Body of pancreas (tissue), 4 donors: ENCODE results near the gene EFCAB9. TPM values are rescaled to one million over a fixed set of nuclear protein-coding genes. Genes with fewer than 3 reads are reported as not detected.

Experiments used
- ATAC-seq: fragments of 150-250 bp; one replicate; pipeline ENCODE4 v1.9.1; 2016
- DNase-seq, 4 donors: peaks; one replicate each; pipeline ENCODE4 v3.0.0-alpha.2; 2019
- H3K27ac ChIP-seq, 4 donors: fragments of 200-600 bp; sonication (generic); 1 replicate in 3 of 4; 2 replicates in 1 of 4; pipeline versions ENCODE4 v1.5.1 to v1.6.1; 2016 to 2019; ENCODE audit warnings: mild to moderate bottlenecking in 1 of 4, mixed read lengths in 1 of 4, moderate library complexity in 1 of 4
- H3K27me3 ChIP-seq, 2 donors: fragments of 200-600 bp; sonication (generic); one replicate each; pipeline ENCODE4 v1.6.0; 2016; ENCODE audit warnings: mild to moderate bottlenecking in 1 of 2
- H3K36me3 ChIP-seq, 2 donors: fragments of 200-600 bp; sonication (generic); replicated peaks in 1 of 2; 2 replicates each; pipeline ENCODE4 v1.5.1; 2016; ENCODE audit warnings: low read depth in 2 of 2; ENCODE audit not compliant: insufficient read depth in 1 of 2
- H3K4me1 ChIP-seq: fragments of 200-600 bp; sonication (generic); one replicate; pipeline ENCODE4 v1.6.0; 2016
- H3K4me3 ChIP-seq, 2 donors: fragments of 200-600 bp; sonication (generic); 1 replicate in 1 of 2; 2 replicates in 1 of 2; pipeline ENCODE4 v1.5.1; 2016 to 2019
- H3K9me3 ChIP-seq, 3 donors: fragments of 200-600 bp; sonication (generic); 1 replicate in 2 of 3; 2 replicates in 1 of 3; pipeline ENCODE4 v1.5.1; 2016
- POLR2A ChIP-seq, 3 donors: fragments of 450-650 bp; IDR thresholded peaks; one replicate each; pipeline ENCODE4 v1.6.1; 2016; ENCODE audit warnings: antibody characterized with exemption in 3 of 3, mild to moderate bottlenecking in 2 of 3
- WGBS, 2 donors: methylation state at CpG; one replicate each; pipeline ENCODE4 v1.1.5; 2017; 5-methylcytosine and 5-hydroxymethylcytosine counted together
- intact Hi-C: fragments of 100-400 bp; cut with DNase I; formaldehyde crosslinking; loops from one replicate; pipeline ENCODE4 v1.15.1; 2023
- total RNA-seq, 2 donors: library from RNA; depleted of rRNA; stranded (reverse); fragments of >200 nt; gene quantifications; one replicate each; pipeline ENCODE4 v1.1.0, GENCODE V29; 2016
- TF ChIP-seq, protein P1 (sequence below), 7 experiments: fragments of 450-650 bp in 4 of 7; fragments of 200-600 bp in 3 of 7; sonication (generic) in 3 of 7; IDR thresholded peaks; one replicate each; pipeline ENCODE4 v1.5.1; 2016 to 2019; ENCODE audit warnings: antibody characterized with exemption in 7 of 7

The EFCAB9 gene
- total RNA-seq, 2 donors from 2014 or later: not detected

DNA sequence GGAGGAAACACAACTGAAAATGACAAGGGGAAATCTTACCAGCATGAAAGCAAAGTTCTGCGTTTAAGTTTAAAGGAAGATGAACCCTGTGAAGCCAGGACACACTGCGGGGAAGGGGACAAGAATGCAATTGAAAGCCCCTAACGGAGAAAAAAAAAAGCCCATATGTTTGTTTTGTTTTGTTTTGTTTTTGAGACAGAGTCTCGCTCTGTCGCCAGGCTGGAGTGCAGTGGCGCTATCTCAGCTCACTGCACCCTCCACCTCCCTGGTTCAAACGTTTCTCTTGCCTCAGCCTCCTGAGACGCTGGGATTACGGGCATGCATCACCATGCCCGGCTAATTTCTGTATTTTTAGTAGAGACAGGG is 8.9 kb upstream of the EFCAB9 start:
- H3K9me3 ChIP-seq: no peaks in the 10 kb centered on the region
- intact Hi-C loops: no loop called here
- DNase-seq (no peak), ATAC-seq (no peak)
- no peaks in the 10 kb centered on the region for H3K36me3 ChIP-seq
- no peak overlapping the region for H3K4me3 ChIP-seq
- H3K4me1 ChIP-seq: peaks cover 15% of the 10 kb centered on the region
- peak overlapping the region in 1 of 4 donors; percentile 90 for H3K27ac ChIP-seq
- TF ChIP-seq POLR2A (IDR thresholded peaks at IDR 0.05): no peak
- TF ChIP-seq, protein P1, sequence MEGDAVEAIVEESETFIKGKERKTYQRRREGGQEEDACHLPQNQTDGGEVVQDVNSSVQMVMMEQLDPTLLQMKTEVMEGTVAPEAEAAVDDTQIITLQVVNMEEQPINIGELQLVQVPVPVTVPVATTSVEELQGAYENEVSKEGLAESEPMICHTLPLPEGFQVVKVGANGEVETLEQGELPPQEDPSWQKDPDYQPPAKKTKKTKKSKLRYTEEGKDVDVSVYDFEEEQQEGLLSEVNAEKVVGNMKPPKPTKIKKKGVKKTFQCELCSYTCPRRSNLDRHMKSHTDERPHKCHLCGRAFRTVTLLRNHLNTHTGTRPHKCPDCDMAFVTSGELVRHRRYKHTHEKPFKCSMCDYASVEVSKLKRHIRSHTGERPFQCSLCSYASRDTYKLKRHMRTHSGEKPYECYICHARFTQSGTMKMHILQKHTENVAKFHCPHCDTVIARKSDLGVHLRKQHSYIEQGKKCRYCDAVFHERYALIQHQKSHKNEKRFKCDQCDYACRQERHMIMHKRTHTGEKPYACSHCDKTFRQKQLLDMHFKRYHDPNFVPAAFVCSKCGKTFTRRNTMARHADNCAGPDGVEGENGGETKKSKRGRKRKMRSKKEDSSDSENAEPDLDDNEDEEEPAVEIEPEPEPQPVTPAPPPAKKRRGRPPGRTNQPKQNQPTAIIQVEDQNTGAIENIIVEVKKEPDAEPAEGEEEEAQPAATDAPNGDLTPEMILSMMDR (IDR thresholded peaks at IDR 0.05): no peak
- no peaks in the 10 kb centered on the region for H3K27me3 ChIP-seq
- WGBS, 2 donors: 69 to 77% methylated on average over 10 of the region's 10 CpGs

DNA sequence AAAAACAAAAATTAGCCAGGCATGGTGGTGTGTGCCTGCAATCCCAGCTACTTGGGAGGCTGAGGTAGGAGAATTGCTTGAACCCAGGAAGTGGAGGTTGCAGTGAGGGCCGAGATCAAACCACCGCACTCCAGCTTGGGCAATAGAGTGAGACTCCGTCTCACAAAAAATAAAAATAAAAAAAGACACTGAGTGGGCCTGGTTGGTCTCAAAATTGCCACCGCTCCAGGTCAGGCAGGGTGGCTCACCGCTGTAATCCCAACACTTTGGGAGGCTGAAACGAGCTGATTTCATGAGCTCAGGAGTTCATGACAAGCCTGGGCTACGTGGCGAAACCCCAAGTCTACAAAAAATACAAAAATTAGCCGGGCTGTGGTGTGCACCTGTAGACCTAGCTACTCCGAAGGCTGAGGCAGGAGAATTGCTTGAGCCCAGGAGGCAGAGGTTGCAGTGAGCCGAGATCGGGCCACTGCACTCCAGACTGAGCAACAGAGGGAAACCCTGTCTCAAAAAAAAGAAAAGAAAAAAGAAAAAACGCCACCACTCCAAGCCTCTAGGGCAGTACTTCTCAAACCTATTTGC is 7.8 kb upstream of the EFCAB9 start:
- DNase-seq (no peak), ATAC-seq (no peak)
- peaks cover 15% of the 10 kb centered on the region for H3K4me1 ChIP-seq
- WGBS, 2 donors: 86 to 89% methylated on average over 13 of the region's 13 CpGs
- no peaks in the 10 kb centered on the region for H3K27me3 ChIP-seq
- no peaks in the 10 kb centered on the region for H3K36me3 ChIP-seq
- no peak for TF ChIP-seq POLR2A (IDR thresholded peaks at IDR 0.05)
- TF ChIP-seq, protein P1 (IDR thresholded peaks at IDR 0.05): no peak
- no peaks in the 10 kb centered on the region for H3K9me3 ChIP-seq
- intact Hi-C loops: loop anchor here (2.0 kb wide), 1 partner anchor 79 kb away; no protein-coding TSS in a partner anchor
- H3K4me3 ChIP-seq: no peak overlapping the region
- H3K27ac ChIP-seq: peak overlapping the region in 1 of 4 donors; percentile 90

DNA sequence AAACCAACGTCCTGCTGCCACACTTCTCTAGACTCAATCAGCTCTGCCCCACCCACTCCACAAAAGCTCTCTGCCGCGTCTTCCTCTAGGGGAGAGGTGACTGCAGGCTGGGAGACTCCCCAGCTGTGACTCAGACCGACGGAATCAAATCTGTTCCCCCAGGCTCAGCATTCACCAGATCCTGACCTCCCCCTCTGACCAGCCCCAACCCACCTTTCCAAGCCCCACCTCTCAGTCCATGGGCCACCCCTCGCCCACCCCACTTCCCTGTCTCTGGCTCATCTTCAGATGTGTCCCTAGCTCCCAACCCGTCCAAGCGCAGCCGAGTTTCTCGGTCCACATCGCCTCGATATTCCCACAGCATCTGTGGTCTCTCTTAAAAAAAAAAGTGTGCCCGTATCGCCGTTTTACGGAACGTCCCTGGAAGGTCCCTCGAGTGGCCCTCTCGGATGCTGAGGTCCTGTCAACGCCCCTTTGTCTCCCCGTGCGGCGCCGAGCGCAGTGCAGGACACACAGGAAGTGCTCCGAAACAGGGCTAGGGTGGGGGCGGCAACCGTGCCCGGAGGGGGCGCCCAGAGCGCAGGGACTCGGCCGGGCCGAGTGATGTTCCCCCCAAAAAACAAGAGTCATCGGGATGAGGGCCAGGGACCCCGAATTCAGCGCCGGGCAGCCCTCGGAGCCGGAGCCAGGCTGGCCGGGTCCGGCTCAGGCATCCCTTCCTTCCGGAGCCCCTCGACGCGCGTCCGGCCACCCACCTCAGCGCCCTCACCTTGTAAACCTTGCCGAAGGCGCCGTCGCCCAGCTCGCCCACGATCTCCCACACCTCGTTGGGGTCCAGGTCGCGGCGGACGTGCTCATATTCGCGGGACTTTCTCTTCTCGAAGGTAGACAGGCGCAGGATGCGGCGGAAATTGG is 6.6 kb upstream of the EFCAB9 start:
- TF ChIP-seq, protein P1 (IDR thresholded peaks at IDR 0.05): no peak
- TF ChIP-seq POLR2A (IDR thresholded peaks at IDR 0.05): peak in 1 of 3 donors; percentile 35
- Histone ChIP-seq H3K9me3 (no peaks in the 10 kb centered on the region), H3K4me1 (peaks cover 15% of the 10 kb centered on the region), H3K27me3 (no peaks in the 10 kb centered on the region), H3K27ac (peak overlapping the region; percentile 37 to 90 (median 74)), H3K4me3 (peak overlapping the region; percentile 79 to 83), H3K36me3 (no peaks in the 10 kb centered on the region)
- intact Hi-C loops: loop anchor here (2.0 kb wide), 1 partner anchor 81 kb away; no protein-coding TSS in a partner anchor
- 0 to 3% methylated on average over 15 to 65 of the region's 66 CpGs for WGBS, 2 donors
- DNase-seq: peak; percentile 31 to 67 (median 52)
- peak; percentile 0 for ATAC-seq

DNA sequence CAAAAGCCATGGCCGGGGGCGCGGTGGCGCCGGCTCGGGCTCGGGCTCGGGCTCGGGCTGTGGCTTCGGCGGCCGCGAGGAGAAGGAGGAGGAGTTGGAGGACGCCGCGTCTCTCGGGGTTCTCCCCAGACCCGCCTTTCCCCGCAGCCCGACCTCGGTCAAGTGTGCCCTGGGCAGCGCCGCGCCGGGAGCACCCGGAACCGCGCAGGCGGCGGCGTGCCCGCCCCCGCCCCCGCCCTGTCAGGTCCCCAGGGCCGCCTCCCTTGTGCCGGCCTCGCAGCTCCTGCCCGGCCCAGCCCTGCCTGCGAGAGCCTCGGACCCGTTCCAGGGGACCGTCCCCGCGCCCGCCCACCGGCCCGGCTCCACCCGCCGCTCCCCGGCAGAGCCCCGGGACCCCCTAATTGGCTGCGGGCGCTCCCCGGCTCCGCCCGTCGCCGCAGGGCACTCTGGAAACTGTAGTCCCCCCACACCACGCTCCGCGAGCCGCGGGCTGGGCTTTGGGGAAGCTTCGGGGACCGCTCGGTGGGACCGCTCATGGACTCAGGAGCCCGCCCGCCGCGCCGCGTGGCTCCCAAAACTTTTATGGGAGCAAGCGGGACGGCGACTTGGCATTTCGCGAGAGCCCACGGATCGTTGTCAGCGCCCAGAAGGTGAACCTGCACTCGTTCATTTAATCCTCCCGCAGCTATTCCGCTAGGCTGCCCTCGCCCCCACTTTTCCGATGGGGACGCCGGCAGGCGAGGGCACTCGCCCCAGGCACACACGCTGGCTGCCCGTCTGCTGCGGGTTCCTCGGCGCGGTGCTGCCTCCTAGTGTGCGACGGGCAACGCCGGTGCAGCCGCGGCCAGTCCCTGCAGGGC is 5.7 kb upstream of the EFCAB9 start, which contains the start of gene STK10:
Gene STK10, minus strand, starts transcription at position 192 of the 860 bp plus-strand sequence. Its CDS starts 182 bp downstream, at position 10.
- Histone ChIP-seq H3K36me3 (no peaks in the 10 kb centered on the region), H3K4me1 (peaks cover 15% of the 10 kb centered on the region), H3K4me3 (peak within 1 kb of the TSS; percentile 79 to 83), H3K27me3 (no peaks in the 10 kb centered on the region), H3K27ac (peak within 1 kb of the TSS; percentile 37 to 90 (median 74)), H3K9me3 (no peaks in the 10 kb centered on the region)
- ATAC-seq (peak; percentile 91), DNase-seq (peak; percentile 91 to 93 (median 92))
- intact Hi-C loops: no loop called here
- TF ChIP-seq, protein P1 (IDR thresholded peaks at IDR 0.05): peak; percentile 82 to 95 (median 88)
- peak; percentile 42 to 65 (median 56) for TF ChIP-seq POLR2A (IDR thresholded peaks at IDR 0.05)
- 0% methylated on average over 35 to 79 of the region's 102 CpGs for WGBS, 2 donors
